ENCODE measurements around the gene SYT11. TPM values are rescaled to one million over a fixed set of nuclear protein-coding genes. Genes with fewer than 3 reads are reported as not detected.
"Not testable (repeated sequence)": the region's sequence is repeated elsewhere in the genome, so short reads cannot be mapped to it uniquely, and the experiment has no call there.

Gene SYT11
- 1.9 and 2.2 TPM in 2 replicates for total RNA-seq (2014; rRNA removed; shearing (Covaris generic))
- polyA plus RNA-seq (2015; cell fraction: cytosol; rRNA removed): 1.3 and 1.5 TPM in 2 replicates
- 0.90 TPM in 1 of 2 replicates, not detected in the other for polyA plus RNA-seq (2015; cell fraction: nucleus; rRNA removed)

GRCh38 chr1:155859234-155859829 lies at the start of gene SYT11:
SYT11 (plus strand) TSS chr1:155859567; CDS start chr1:155859762, 195 bp downstream.
- in situ Hi-C loops (cut with HindIII; ENCODE audit: low pct_unique_long_range_greater_than_20kb, low sequenced_read_pairs): no loop called here

GRCh38 chr1:155812878-155813277 lies 46.5 kb upstream of the SYT11 start:
- DNase-seq (ENCODE audit: low read depth, low spot score): no peak
- in situ Hi-C loops (cut with HindIII; ENCODE audit: low pct_unique_long_range_greater_than_20kb, low sequenced_read_pairs): no loop called here

More at GRCh38 chr1:155859234-155859829, at the start of gene SYT11:
- peak; percentile 96 for DNase-seq (ENCODE audit: low read depth, low spot score)

GRCh38 chr1:155813672-155814071 lies 45.7 kb upstream of the SYT11 start:
- no peak for DNase-seq (ENCODE audit: low read depth, low spot score)
- in situ Hi-C loops (cut with HindIII; ENCODE audit: low pct_unique_long_range_greater_than_20kb, low sequenced_read_pairs): no loop called here

GRCh38 chr1:155816351-155816750 lies 43.0 kb upstream of the SYT11 start:
- in situ Hi-C loops (cut with HindIII; ENCODE audit: low pct_unique_long_range_greater_than_20kb, low sequenced_read_pairs): no loop called here
- no peak for DNase-seq (ENCODE audit: low read depth, low spot score)

GRCh38 chr1:155827450-155827849 lies 31.9 kb upstream of the SYT11 start:
- in situ Hi-C loops (cut with HindIII; ENCODE audit: low pct_unique_long_range_greater_than_20kb, low sequenced_read_pairs): no loop called here
- no peak for DNase-seq (ENCODE audit: low read depth, low spot score)

GRCh38 chr1:155831279-155831976 lies 27.9 kb upstream of the SYT11 start:
- DNase-seq (ENCODE audit: low read depth, low spot score): no peak
- in situ Hi-C loops (cut with HindIII; ENCODE audit: low pct_unique_long_range_greater_than_20kb, low sequenced_read_pairs): no loop called here

- in situ Hi-C loops (cut with HindIII; ENCODE audit: low pct_unique_long_range_greater_than_20kb, low sequenced_read_pairs): no loop called here
- DNase-seq (ENCODE audit: low read depth, low spot score): no peak
Observed at GRCh38 chr1:155833665-155834295, 25.6 kb upstream of the SYT11 start.

GRCh38 chr1:155834296-155834926 lies 25.0 kb upstream of the SYT11 start:
- DNase-seq (ENCODE audit: low read depth, low spot score): peak; percentile 27
- in situ Hi-C loops (cut with HindIII; ENCODE audit: low pct_unique_long_range_greater_than_20kb, low sequenced_read_pairs): no loop called here

GRCh38 chr1:155834927-155835399 lies 24.4 kb upstream of the SYT11 start:
- in situ Hi-C loops (cut with HindIII; ENCODE audit: low pct_unique_long_range_greater_than_20kb, low sequenced_read_pairs): not testable (repeated sequence)

GRCh38 chr1:155835548-155835947 lies 23.8 kb upstream of the SYT11 start:
- no peak for DNase-seq (ENCODE audit: low read depth, low spot score)
- in situ Hi-C loops (cut with HindIII; ENCODE audit: low pct_unique_long_range_greater_than_20kb, low sequenced_read_pairs): no loop called here

More at GRCh38 chr1:155834927-155835399, 24.4 kb upstream of the SYT11 start:
- DNase-seq (ENCODE audit: low read depth, low spot score): not testable (repeated sequence)

GRCh38 chr1:155840386-155840785 lies 19.0 kb upstream of the SYT11 start:
- DNase-seq (ENCODE audit: low read depth, low spot score): no peak
- in situ Hi-C loops (cut with HindIII; ENCODE audit: low pct_unique_long_range_greater_than_20kb, low sequenced_read_pairs): no loop called here

GRCh38 chr1:155844860-155845421 lies 14.4 kb upstream of the SYT11 start:
- DNase-seq (ENCODE audit: low read depth, low spot score): no peak
- in situ Hi-C loops (cut with HindIII; ENCODE audit: low pct_unique_long_range_greater_than_20kb, low sequenced_read_pairs): no loop called here

- in situ Hi-C loops (cut with HindIII; ENCODE audit: low pct_unique_long_range_greater_than_20kb, low sequenced_read_pairs): no loop called here
- DNase-seq (ENCODE audit: low read depth, low spot score): no peak
Observed at GRCh38 chr1:155847823-155848529, 11.4 kb upstream of the SYT11 start.

- in situ Hi-C loops (cut with HindIII; ENCODE audit: low pct_unique_long_range_greater_than_20kb, low sequenced_read_pairs): no loop called here
- no peak for DNase-seq (ENCODE audit: low read depth, low spot score)
Observed at GRCh38 chr1:155850345-155850744, 9.0 kb upstream of the SYT11 start.

- in situ Hi-C loops (cut with HindIII; ENCODE audit: low pct_unique_long_range_greater_than_20kb, low sequenced_read_pairs): no loop called here
Observed at GRCh38 chr1:155856257-155856974, 3.0 kb upstream of the SYT11 start.

More at GRCh38 chr1:155856257-155856974, 3.0 kb upstream of the SYT11 start:
- DNase-seq (ENCODE audit: low read depth, low spot score): no peak

Measured in SK-MEL-5 (cell line).